Measurements from ENCODE around the gene HIC2.
"Not testable (repeated sequence)": the region's sequence is repeated elsewhere in the genome, so short reads cannot be mapped to it uniquely, and the experiment has no call there.

DNA sequence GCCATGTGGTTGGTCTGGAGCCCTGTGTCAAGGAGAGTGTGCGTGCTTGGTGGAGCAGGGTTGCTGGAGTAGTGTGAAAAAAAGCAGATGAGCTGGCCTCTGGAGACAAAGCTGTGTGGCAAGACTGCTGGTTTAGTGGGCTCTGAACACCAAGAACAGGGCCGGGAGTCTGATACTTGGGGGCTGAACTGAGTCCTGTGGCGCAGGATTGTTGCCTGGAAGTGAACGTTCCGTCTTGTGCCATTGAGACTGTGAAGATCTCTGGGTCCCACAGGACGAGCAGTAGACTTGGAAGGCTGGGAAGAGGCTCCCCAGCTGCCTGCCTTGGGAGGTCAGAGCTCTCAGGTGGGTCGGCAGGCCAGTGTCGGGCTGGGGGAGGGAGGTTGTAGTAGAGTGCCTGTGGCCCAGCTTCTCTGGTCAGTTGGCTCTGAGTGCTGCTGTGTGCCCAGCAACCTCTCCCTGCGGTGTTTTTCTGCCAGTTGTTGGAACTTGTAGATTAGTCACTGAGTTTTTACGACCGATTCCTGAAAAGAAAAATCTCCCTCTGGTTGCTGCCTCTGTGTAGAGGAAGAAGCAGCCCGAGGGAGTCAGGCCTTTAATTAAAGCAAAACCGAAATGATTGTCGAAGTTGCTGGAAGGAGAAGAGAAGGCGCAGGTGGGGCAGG is 1.9 kb downstream of the HIC2 start:
- not testable (repeated sequence) for TF ChIP-seq YY1 (IDR thresholded peaks at IDR 0.05; ENCODE audit: low read depth, low read length); ZNF687 (IDR thresholded peaks at IDR 0.05); ATF2 (IDR thresholded peaks at IDR 0.05; ENCODE audit: low read length); SRF (IDR thresholded peaks at IDR 0.05; ENCODE audit: low read depth in 2 of 2, low read length in 2 of 2); CREB1 (IDR thresholded peaks at IDR 0.05; ENCODE audit: low read depth); NFXL1 (IDR thresholded peaks at IDR 0.05; ENCODE audit: borderline replicate concordance); BCL11A (IDR thresholded peaks at IDR 0.05; ENCODE audit: low read depth, low read length)
- TF ChIP-seq, protein P1, sequence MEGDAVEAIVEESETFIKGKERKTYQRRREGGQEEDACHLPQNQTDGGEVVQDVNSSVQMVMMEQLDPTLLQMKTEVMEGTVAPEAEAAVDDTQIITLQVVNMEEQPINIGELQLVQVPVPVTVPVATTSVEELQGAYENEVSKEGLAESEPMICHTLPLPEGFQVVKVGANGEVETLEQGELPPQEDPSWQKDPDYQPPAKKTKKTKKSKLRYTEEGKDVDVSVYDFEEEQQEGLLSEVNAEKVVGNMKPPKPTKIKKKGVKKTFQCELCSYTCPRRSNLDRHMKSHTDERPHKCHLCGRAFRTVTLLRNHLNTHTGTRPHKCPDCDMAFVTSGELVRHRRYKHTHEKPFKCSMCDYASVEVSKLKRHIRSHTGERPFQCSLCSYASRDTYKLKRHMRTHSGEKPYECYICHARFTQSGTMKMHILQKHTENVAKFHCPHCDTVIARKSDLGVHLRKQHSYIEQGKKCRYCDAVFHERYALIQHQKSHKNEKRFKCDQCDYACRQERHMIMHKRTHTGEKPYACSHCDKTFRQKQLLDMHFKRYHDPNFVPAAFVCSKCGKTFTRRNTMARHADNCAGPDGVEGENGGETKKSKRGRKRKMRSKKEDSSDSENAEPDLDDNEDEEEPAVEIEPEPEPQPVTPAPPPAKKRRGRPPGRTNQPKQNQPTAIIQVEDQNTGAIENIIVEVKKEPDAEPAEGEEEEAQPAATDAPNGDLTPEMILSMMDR (IDR thresholded peaks at IDR 0.05 in 2 of 3, conservative IDR thresholded peaks at IDR 0.05 in 1 of 3; ENCODE audit: control insufficient read depth in 2 of 3, extremely low read depth in 1 of 3, insufficient read depth in 1 of 3, low read depth in 3 of 3, low read length in 3 of 3), result not testable (repeated sequence)

Data from GM12878 (cell line).